Measurements from ENCODE around the gene SLC22A23.

Gene SLC22A23

GRCh38 chr6:3406362-3406821 lies 50.5 kb downstream of the SLC22A23 start:
- DNase-seq (ENCODE audit: low read depth in 1 of 2, low spot score in 1 of 2) = no peak

DNA sequence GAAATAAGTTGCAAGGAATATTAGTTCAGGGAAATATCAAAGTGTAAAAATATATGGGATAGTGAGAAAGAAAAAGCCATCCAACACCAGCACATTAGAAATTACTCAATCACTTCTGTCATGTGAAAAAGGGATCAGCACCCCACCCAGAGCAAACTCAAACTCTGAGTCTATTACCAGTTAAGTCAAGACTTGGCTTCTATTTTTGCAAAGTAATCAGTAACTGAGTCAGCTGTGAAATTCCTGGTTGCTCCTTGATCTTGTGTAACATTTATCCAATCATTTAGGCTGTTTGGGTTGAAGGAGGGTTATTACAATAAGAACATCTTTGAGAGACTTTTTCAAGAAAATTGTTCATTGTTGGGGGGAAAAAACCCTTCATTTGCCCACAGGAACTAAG lies 51.2 kb downstream of the SLC22A23 start:
- DNase-seq (ENCODE audit: low read depth in 1 of 2, low spot score in 1 of 2) = no peak

GRCh38 chr6:3405182-3405518 lies 51.7 kb downstream of the SLC22A23 start:
- no peak for DNase-seq (ENCODE audit: low read depth in 1 of 2, low spot score in 1 of 2)

GRCh38 chr6:3403238-3404173 lies 53.3 kb downstream of the SLC22A23 start:
- no peak for DNase-seq (ENCODE audit: low read depth in 1 of 2, low spot score in 1 of 2)

GRCh38 chr6:3402310-3403237 lies 54.3 kb downstream of the SLC22A23 start:
- no peak for DNase-seq (ENCODE audit: low read depth in 1 of 2, low spot score in 1 of 2)

DNA sequence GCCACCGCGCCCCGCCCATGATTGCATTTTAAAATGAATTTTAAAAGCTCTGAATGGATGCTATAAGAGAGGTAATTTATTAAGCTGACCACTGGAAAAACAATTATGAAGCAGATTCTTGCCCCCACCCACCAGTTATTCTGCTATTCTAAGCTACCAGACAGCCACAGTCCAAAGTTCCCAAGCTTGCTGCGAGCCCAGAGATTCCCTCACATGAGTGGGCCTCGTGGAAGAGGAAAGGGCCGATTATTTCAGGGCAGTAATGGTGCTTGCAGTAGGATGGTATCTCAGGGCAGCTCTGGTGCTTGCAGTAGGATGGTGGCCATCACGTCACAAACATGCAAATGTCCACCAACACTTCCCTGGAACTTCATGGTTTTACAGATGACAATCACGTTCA lies 56.7 kb downstream of the SLC22A23 start:
- no peak for DNase-seq (ENCODE audit: low read depth in 1 of 2, low spot score in 1 of 2)

GRCh38 chr6:3398755-3399696 lies 57.8 kb downstream of the SLC22A23 start:
- no peak for DNase-seq (ENCODE audit: low read depth in 1 of 2, low spot score in 1 of 2)

DNA sequence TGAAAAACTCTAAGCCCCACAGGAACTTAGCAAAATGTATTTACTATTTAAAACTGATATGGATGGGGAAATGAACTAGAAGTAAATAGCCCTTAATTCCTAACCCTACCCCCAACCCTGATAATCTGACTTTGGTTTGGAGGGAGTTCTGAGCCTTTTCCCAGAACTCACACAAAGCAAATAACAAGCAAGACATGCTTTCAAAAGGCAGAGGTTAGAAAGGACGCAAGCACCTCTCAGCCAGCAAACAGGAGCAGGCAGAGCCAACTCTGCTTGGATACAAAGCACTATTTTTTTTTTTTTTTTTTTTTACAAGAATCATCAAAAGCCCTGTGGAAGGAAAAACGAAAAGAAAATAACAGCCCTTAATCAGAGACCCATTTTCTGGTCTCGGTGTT lies 58.7 kb downstream of the SLC22A23 start:
- no peak for DNase-seq (ENCODE audit: low read depth in 1 of 2, low spot score in 1 of 2)

- DNase-seq (ENCODE audit: low read depth in 1 of 2, low spot score in 1 of 2) = no peak
Measured at GRCh38 chr6:3397229-3398164, 59.4 kb downstream of the SLC22A23 start.

GRCh38 chr6:3396503-3397180 lies 60.2 kb downstream of the SLC22A23 start:
- DNase-seq (ENCODE audit: low read depth in 1 of 2, low spot score in 1 of 2) = no peak

- no peak for DNase-seq (ENCODE audit: low read depth in 1 of 2, low spot score in 1 of 2)
Measured at GRCh38 chr6:3394671-3395070, 62.2 kb downstream of the SLC22A23 start.

- DNase-seq (ENCODE audit: low read depth in 1 of 2, low spot score in 1 of 2) = no peak
Measured at GRCh38 chr6:3393836-3394202, 63.0 kb downstream of the SLC22A23 start.

DNA sequence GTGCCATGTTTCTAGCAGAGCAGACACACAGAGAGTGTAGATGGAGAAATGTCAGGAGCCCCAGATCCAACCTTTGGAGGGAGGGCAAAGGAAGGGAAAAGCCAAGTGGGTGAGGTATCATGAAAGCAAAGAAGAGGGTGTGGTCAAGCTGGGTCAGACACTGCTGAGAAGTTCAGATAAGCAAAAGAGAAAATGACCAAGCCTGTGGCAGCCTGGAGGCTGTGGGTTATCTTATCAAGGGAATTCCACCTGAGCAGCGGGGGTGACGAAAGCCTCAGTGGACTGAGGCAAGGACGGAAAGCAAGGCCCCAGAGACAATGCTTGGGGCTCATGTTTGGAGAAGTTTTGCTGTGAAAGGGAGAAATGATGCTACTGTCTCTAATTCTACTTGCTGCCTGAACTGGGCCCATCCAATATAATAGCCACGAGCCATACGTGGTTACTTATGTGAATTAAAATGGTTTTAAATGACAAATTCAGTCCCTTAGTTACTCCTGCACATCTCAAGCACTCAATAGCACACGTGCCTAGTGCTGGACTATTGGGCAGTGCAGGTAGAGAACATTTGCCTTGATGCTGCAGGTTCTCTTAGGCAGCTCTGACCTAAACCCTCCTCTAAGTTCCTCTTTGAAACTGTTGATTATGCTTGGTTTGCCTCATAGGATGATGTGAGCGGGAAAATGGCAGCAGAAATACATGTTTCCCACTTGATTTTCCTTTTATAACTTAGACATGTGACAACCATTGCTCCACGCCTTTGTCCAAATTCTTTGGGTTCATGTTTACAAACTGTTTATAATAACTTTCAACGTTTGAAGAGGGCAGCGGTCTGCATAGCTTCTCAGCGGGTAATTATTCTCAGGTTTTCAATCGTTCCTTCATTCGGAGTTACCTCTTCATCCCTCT lies 63.7 kb downstream of the SLC22A23 start:
- DNase-seq (ENCODE audit: low read depth in 1 of 2, low spot score in 1 of 2) = no peak

- DNase-seq (ENCODE audit: low read depth in 1 of 2, low spot score in 1 of 2) = no peak
Measured at GRCh38 chr6:3391902-3392458, 64.9 kb downstream of the SLC22A23 start.

- DNase-seq (ENCODE audit: low read depth in 1 of 2, low spot score in 1 of 2) = no peak
Measured at GRCh38 chr6:3390698-3391097, 66.2 kb downstream of the SLC22A23 start.

- DNase-seq (ENCODE audit: low read depth in 1 of 2, low spot score in 1 of 2) = no peak
Measured at GRCh38 chr6:3389390-3390167, 67.3 kb downstream of the SLC22A23 start.

- no peak for DNase-seq (ENCODE audit: low read depth in 1 of 2, low spot score in 1 of 2)
Measured at GRCh38 chr6:3388786-3389185, 68.1 kb downstream of the SLC22A23 start.
